GM12801 (cell line): ENCODE results near the gene OSBPL8.

ENCODE experiments used
- CTCF ChIP-seq: IDR thresholded peaks from one replicate; pipeline ENCODE4 v1.5.1; 2011; ENCODE audit warnings: control low read depth; ENCODE audit not compliant: insufficient read length; ENCODE audit errors: extremely low read depth

Gene OSBPL8

GRCh38 chr12:76457010-76457409 is 102.6 kb downstream of the OSBPL8 start:
- no peak for TF ChIP-seq CTCF

- no peak for TF ChIP-seq CTCF
These were observed 103.8 kb downstream of the OSBPL8 start for GRCh38 chr12:76455582-76456345.

GRCh38 chr12:76451528-76451927 is 108.0 kb downstream of the OSBPL8 start:
- no peak for TF ChIP-seq CTCF

GRCh38 chr12:76450690-76451089 is 108.9 kb downstream of the OSBPL8 start:
- no peak for TF ChIP-seq CTCF

- TF ChIP-seq CTCF: no peak
These were observed 109.6 kb downstream of the OSBPL8 start for GRCh38 chr12:76449993-76450392.

GRCh38 chr12:76449583-76449982 is 110.0 kb downstream of the OSBPL8 start:
- TF ChIP-seq CTCF: no peak

GRCh38 chr12:76449016-76449415 is 110.6 kb downstream of the OSBPL8 start:
- no peak for TF ChIP-seq CTCF
